Stimulated activated CD8-positive, alpha-beta memory T cell treated with anti-CD3 and anti-CD28 coated beads, Interleukin-12 subunit alpha, Interleukin-12 subunit beta, amount 100 ng/mL, for 1 hour (primary cell): ENCODE results near the gene LEPR.
"Not testable (repeated sequence)": the region's sequence is repeated elsewhere in the genome, so short reads cannot be mapped to it uniquely, and the experiment has no call there.

Source experiments
- DNase-seq: peaks from one replicate; pipeline ENCODE4 v3.0.0-alpha.2; 2020; ENCODE audit warnings: low read depth

The LEPR gene

DNA sequence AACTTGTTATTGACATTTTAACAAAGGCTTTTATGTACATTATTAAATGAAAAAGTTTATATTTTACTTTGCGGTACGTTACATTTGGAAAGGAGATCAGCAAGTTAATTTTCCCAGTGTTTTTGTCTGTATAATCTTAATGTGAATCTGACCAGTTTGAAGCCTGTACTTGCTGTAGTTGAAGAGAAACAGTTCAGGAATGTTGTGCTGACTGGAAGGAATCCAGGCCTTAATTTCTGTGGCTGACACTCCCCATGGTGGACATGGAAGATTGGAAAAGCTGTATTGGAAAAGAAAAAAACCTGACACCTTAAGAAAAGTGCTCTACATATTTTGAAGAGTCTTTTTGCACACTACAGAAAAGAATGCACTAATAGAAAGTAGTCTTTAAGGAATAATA is 15.5 kb downstream of the LEPR start:
- DNase-seq: no peak

GRCh38 chr1:65437616-65438015 is 17.1 kb downstream of the LEPR start:
- no peak for DNase-seq

GRCh38 chr1:65440322-65440900 is 19.9 kb downstream of the LEPR start:
- no peak for DNase-seq

DNA sequence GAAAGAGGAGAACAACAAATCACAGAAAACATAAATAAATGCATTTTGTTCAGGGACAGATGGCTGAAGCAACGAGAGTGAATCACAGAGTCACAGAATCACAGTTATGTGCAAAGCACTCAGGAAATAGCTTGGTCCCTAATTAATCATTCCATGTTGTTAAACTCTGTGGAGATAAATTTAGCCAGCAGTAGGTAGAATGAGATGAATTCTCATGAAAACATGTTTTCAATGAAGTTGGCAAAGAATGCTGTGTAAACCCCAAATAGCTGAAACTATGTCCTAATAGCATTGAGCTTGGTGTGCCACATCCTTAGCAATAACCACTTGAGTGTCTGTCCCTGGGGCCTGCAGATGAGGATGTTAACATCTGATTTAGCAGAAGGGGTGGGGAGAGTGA is 20.4 kb downstream of the LEPR start:
- no peak for DNase-seq

- no peak for DNase-seq
Observed at GRCh38 chr1:65441464-65441863, 21.0 kb downstream of the LEPR start.

DNA sequence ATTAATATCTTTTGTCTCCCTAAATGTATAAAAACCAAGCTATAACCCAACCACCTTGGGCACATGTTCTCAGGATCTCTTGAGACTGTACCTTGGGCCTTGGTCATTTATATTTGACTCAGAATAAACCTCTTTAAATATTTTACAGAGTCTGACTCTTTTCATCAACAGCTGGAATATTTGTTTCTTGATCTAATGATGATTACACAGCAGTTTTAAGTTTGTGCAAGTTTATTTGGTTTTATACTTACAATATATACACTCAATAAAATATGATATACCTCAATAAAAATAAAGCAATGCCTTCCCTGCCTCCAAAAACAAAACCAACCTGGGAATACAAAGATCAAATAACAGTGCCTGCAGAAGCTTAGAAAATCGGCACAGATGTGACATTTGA is 22.0 kb downstream of the LEPR start:
- no peak for DNase-seq

GRCh38 chr1:65443647-65444046 is 23.2 kb downstream of the LEPR start:
- DNase-seq: no peak

DNA sequence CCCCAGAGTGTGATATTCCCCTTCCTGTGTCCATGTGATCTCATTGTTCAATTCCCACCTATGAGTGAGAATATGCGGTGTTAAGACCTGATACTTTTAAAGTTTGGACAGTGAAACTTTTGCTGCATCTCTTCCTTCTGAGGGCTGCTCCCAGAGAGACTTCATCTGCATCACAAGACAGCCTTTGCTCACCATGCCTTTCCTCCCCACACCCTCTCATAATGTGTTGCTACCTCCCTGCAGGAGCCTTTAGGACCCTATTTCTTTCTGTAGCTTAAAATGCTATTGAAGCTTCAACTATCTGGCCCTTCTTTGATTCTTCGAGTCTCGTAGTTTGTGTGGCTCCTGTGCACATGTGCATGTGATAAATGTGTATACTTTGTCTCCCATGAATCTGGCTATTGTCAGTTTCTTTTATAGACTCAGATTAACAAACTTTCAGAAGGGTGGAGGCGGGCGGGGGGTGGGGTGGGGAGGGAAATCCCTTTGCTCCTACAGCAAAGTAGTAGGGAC is 23.7 kb downstream of the LEPR start:
- no peak for DNase-seq

DNA sequence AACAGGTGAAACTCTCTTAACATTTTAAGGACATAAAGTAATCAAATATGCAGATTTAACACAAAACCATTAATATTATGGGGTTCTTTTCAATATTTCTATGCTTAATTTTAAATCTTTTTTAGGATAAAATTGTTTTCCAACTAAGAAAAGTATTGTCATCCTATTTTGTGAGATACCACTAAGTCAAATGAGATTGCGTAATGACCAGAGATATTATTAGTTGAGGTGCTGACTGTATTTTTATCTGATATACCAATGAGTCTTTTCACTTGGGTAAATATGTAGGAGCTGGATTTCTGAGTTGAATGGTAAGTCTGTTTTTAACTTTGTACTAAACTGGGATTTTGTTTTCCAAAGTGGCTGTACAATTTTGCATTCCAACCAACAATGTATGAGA is 25.4 kb downstream of the LEPR start:
- no peak for DNase-seq

DNA sequence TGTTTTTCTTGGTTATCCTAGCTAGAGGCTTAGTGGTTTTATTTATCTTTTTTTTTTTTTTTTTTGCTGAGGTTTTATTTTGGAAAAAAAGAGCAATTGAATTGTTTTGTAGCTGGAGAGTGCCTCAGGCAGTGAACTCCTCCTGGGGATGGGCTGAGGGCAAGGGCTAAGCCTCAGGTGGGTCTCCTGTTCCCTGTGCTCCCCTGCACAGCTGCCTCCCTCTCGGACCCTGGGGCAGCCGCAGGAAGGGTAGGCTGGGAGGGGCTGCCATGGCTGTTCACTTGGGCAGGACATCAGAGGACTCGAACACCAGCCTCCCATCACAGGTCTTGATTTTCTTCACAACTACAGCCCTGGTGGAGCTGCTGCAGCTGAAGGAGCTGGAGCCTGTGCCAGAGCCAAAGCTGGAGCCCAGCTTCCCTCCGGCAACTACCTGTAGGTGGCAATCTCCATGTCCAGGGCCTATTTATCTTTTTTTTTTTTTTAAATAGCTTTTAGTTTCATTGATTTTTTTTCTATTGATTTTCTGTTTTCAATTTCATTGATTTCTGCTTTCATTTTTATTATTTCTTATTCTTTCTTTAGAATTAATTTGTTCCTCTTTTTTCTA is 28.9 kb downstream of the LEPR start:
- DNase-seq: no peak

DNA sequence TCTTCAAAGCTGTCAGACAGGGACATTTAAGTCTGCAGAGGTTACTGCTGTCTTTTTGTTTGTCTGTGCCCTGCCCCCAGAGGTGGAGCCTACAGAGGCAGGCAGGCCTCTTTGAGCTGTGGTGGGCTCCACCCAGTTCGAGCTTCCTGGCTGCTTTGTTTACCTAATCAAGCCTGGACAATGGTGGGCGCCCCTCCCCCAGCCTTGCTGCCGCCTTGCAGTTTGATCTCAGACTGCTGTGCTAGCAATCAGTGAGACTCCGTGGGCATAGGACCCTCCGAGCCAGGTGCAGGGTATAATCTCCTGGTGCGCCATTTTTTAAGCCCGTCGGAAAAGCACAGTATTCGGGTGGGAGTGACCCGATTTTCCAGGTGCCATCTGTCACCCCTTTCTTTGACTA is 35.2 kb downstream of the LEPR start:
- DNase-seq: not testable (repeated sequence)

- no peak for DNase-seq
Observed at GRCh38 chr1:65456481-65456880, 36.0 kb downstream of the LEPR start.

GRCh38 chr1:65457868-65458267 is 37.4 kb downstream of the LEPR start:
- no peak for DNase-seq

GRCh38 chr1:65458730-65459396 is 38.4 kb downstream of the LEPR start:
- no peak for DNase-seq

DNA sequence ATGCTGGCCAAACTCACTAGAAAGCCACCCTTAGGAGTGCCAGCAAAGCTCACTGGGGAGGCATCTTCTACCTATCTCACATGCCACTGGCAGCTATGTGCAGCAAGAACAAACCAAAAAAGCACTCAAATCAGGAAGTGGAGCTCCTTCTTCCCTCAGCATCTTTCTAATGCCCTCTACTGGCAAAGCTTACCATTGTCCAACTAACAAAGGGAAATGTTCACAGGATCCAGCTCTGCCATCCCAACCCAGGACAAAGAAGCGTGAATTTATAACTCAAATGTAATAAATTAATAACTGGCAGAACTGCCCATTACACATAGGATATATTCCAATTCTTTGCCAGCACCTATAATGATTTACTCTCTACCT is 38.9 kb downstream of the LEPR start:
- no peak for DNase-seq

GRCh38 chr1:65465837-65466236 is 45.4 kb downstream of the LEPR start:
- not testable (repeated sequence) for DNase-seq

- DNase-seq: no peak
Observed at GRCh38 chr1:65467536-65467935, 47.1 kb downstream of the LEPR start.

DNA sequence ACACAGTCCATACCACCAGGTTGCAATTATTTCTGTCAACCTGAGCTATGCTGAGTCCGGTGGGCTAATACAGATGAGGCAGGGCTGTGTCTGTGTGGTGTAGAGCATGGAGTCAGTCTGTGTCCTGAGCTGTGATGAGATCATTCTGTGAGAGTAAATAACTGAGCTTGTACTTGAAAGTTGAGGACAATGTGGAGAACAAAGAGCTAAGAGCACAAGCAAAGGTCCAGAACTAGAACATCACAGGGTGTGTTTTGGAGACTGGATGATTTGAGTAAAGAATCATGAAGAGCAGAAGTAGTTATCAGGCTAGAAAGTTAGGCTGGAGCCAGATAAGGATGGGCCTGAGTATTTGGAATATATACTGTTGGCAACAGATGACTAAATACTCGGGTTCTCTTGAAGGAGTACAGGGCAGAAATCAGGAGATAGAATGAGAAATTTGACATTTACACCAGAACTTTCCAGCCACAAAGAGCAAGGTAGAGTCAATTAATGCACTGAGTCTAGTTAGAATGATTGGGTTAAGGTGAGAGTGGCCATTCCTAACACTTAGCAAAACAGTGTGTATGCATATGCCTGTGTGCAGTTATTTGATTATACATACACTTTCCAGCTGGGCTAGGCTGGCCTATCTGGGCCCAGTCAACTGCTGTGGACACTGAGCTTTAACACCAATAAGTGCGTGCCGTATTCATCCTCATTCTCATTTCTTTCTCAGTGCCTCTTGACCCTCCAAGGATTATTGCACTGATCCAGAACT is 48.8 kb downstream of the LEPR start:
- DNase-seq: no peak

GRCh38 chr1:65469889-65470340 is 49.4 kb downstream of the LEPR start:
- no peak for DNase-seq
